IPS-20b (cell line): ENCODE measurements around the gene SURF2.
"Not testable (repeated sequence)": the region's sequence is repeated elsewhere in the genome, so short reads cannot be mapped to it uniquely, and the experiment has no call there.

Source experiments
- H3K27ac ChIP-seq: one replicate; pipeline ENCODE4 v1.5.1; 2013; ENCODE audit warnings: low read length
- H3K27me3 ChIP-seq: 2 replicates; pipeline ENCODE4 v1.6.1; 2013; ENCODE audit warnings: mild to moderate bottlenecking, low read length, inconsistent platforms; ENCODE audit not compliant: insufficient read depth
- H3K36me3 ChIP-seq: 2 replicates; pipeline ENCODE4 v1.6.1; 2013; ENCODE audit warnings: low read depth, mild to moderate bottlenecking, inconsistent platforms, low read length, moderate library complexity; ENCODE audit not compliant: insufficient read depth
- H3K4me1 ChIP-seq: 2 replicates; pipeline ENCODE4 v1.6.1; 2013; ENCODE audit warnings: mild to moderate bottlenecking, control low read depth, inconsistent platforms, low read length, moderate library complexity; ENCODE audit not compliant: insufficient read depth
- H3K4me3 ChIP-seq: 2 replicates; pipeline ENCODE4 v1.5.1; 2013; ENCODE audit warnings: mild to moderate bottlenecking, low read length, inconsistent platforms
- H3K9ac ChIP-seq: 2 replicates; pipeline ENCODE4 v1.6.1; 2013; ENCODE audit warnings: low read depth, mild to moderate bottlenecking, inconsistent platforms, low read length, moderate library complexity
- H3K9me3 ChIP-seq: 2 replicates; pipeline ENCODE4 v1.6.1; 2013; ENCODE audit warnings: mild to moderate bottlenecking, low read depth, low read length, inconsistent platforms; ENCODE audit not compliant: insufficient read depth

SURF2 gene

DNA sequence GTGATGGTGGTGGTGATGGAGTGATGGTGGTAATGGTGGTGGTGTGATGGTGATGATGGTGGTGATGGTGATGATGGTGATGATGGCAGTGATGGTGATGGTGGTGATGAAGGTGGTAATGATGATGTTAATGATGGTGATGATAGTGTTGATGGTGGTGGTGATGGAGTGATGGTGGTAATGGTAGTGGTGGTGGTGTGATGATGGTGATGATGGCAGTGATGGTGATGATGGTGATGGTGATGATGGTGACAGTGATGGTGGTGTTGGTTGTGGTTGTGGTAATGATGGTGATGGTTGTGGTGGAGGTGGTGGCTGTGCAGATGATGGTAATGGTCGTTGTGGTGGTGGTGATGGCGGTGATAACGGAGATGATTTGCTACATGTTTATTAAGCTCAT lies 27.1 kb downstream of the SURF2 start:
- H3K27me3 ChIP-seq = no peaks in the 10 kb centered on the region
- H3K27ac ChIP-seq = no peak overlapping the region
- H3K4me3 ChIP-seq = no peak overlapping the region
- H3K4me1 ChIP-seq = no peaks in the 10 kb centered on the region
- H3K36me3 ChIP-seq = no peaks in the 10 kb centered on the region
- no peaks in the 10 kb centered on the region for H3K9me3 ChIP-seq
- H3K9ac ChIP-seq = no peak overlapping the region

DNA sequence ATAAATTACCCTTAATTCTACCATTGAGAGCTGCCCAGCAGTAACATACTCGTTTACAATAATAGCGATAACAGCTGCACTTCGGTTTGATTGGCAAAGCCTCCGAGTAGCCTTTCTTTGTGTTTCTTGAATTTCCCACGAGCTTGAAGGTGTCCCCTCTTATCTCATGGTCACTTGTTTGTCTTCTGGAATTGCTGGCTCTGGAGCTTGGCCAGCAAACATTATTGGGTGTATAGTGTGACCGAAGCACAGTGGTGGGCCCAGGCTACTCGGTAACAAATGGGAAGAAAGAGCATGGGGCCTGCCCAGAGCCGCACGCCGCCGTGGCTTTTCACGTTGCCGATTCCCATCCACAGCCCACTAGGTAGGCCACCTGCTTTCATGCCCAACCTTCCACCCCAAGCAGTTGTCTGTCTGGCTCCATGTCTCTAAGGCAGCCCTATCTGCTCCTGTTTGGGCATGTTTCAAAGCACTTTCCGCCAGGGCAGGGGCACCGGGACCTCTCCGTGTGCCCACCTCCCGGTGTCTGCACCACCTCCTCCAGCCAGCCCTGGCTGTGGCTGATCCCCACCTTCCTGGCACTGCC lies 28.5 kb downstream of the SURF2 start:
- H3K27ac ChIP-seq = no peak overlapping the region
- no peak overlapping the region for H3K9ac ChIP-seq
- no peaks in the 10 kb centered on the region for H3K36me3 ChIP-seq

DNA sequence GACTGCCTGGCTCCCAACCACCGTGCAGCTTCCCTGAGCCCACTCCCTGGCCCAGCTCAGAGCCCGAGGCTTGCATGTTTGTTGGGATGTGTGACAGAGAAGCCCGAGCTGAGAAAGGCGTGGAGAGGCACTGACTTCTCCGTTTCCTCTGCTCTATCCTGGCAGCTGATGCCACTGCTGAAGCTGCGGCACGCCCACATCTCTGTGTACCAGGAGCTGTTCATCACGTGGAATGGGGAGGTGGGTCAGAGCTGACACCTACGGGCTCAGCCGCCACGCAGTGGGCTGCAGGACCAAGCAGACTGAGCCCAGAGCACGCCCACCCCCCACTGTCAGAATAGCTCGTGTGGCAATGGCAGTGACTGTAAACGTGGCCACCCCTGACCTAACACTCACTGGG lies 29.1 kb downstream of the SURF2 start:
- Histone ChIP-seq H3K27me3 (no peaks in the 10 kb centered on the region), H3K9ac (no peak overlapping the region), H3K36me3 (no peaks in the 10 kb centered on the region), H3K27ac (no peak overlapping the region), H3K4me3 (no peak overlapping the region), H3K9me3 (no peaks in the 10 kb centered on the region), H3K4me1 (no peaks in the 10 kb centered on the region)

More for the DNA sequence above, 28.5 kb downstream of the SURF2 start:
- Histone ChIP-seq H3K27me3 (no peaks in the 10 kb centered on the region), H3K4me1 (no peaks in the 10 kb centered on the region), H3K4me3 (no peak overlapping the region), H3K9me3 (no peaks in the 10 kb centered on the region)

DNA sequence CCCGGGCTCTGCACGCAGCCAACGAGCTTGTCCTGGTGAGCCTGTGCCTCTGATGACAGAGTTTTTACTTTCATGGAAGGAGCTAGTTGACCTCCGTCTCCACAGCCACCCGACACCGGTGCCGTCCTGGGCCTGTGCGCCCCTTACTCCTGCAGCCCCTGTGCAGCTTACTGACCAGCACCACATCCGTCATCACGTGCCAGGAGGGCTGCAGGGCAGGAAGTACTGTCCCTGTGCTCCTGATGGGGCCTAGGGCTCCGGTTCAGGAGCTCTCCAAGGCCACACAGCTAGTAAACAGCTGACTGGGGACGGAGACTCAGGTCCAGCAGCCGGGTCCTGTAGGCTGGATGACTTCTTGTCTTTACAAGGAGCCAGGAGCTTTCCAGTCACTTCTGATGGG lies 30.0 kb downstream of the SURF2 start:
- Histone ChIP-seq H3K27me3 (no peaks in the 10 kb centered on the region), H3K4me1 (no peaks in the 10 kb centered on the region), H3K27ac (no peak overlapping the region), H3K9me3 (no peaks in the 10 kb centered on the region), H3K9ac (no peak overlapping the region), H3K4me3 (no peak overlapping the region), H3K36me3 (no peaks in the 10 kb centered on the region)

DNA sequence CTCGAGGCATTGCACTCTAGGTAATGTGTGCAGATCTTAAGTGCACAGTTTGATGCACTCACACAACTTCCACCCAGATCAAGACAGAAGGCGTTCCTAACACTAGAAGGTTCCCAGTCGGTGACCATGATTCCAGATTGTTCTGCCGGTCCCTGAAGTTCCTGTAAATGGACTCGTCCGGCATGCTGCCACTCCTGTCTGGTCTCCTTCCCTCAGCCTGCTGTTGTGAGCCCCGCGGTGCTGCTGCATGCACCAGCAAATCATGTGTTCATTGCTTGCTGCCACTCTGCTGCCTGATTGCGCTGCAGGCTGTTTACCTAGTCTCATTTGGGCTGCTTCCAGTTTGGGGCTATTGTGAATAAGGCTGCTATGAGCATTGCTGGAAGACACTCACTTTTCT lies 31.3 kb downstream of the SURF2 start:
- H3K9me3 ChIP-seq = no peaks in the 10 kb centered on the region
- H3K27me3 ChIP-seq = no peaks in the 10 kb centered on the region
- H3K27ac ChIP-seq = no peak overlapping the region
- H3K9ac ChIP-seq = no peak overlapping the region
- H3K36me3 ChIP-seq = no peaks in the 10 kb centered on the region
- H3K4me3 ChIP-seq = no peak overlapping the region
- no peaks in the 10 kb centered on the region for H3K4me1 ChIP-seq

DNA sequence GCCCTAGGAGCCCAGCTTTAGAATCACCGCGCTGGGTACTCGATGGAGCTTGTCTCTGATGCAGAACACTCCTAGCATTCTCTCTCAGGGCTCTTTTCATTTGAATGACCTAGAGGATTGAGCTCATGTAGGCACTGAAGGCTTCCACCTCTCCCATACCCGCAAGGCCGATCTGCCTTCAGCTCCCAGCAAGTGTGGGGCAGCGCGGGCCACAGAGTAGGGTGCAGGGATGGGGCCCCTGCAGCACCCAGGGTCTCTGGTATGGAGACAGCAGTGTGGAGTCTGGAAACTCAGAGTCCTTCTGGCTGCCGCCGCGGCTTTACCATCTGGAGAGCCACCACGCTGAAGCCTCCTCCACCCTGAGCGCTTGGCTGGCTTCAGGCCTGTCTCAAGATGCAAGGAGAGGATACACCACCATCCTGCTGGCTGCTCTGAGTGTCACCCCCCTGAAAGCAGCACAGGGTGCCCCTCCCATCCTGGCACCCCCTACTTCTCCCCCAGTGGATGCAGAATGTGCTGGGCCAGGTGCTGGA lies 32.7 kb downstream of the SURF2 start:
- no peak overlapping the region for H3K27ac ChIP-seq
- no peaks in the 10 kb centered on the region for H3K9me3 ChIP-seq
- H3K36me3 ChIP-seq = no peaks in the 10 kb centered on the region
- H3K4me1 ChIP-seq = no peaks in the 10 kb centered on the region
- no peak overlapping the region for H3K4me3 ChIP-seq
- H3K27me3 ChIP-seq = no peaks in the 10 kb centered on the region
- H3K9ac ChIP-seq = no peak overlapping the region

DNA sequence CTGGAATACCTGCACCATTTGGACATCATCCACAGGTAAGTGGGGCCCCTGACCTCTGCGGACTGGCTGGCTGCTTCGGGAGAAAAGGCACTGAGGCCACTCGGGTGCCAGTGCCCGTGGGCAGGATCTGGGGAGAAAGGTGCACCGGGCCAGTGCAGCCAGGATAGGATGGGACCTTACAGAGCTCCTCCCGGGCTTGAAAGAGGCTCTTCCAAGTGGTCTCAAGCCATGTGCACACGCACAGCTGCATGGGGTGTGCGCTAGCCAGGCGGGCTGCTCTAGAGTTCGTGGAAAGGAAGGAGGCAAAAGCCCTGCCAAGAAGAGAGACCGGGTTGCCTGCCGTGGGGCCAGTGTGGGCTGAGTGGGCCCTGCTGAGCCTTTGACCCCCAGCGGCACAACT lies 33.2 kb downstream of the SURF2 start:
- Histone ChIP-seq H3K4me1 (no peaks in the 10 kb centered on the region), H3K4me3 (no peak overlapping the region), H3K9me3 (no peaks in the 10 kb centered on the region), H3K27ac (no peak overlapping the region), H3K36me3 (no peaks in the 10 kb centered on the region), H3K27me3 (no peaks in the 10 kb centered on the region), H3K9ac (no peak overlapping the region)

DNA sequence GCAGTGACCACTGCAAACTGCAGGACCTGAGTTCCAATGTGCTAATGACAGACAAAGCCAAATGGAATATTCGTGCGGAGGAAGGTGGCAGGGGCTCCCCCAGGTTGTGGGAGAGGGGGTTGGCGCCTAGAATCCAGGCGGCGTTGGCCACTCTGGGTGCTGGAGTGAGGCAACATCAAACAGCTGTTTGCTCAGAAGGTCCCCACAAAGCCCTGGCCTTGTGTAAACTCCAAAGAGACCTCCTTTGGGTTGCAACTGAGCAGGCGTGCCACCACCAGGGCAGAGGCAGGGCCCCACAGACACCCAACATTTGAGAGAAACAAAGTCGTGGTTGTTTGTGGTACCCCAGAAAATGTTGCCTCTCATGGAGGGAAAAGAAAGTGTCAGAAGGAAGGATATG lies 34.4 kb downstream of the SURF2 start:
- no peak overlapping the region for H3K4me3 ChIP-seq
- H3K9me3 ChIP-seq = no peaks in the 10 kb centered on the region
- H3K9ac ChIP-seq = no peak overlapping the region
- no peak overlapping the region for H3K27ac ChIP-seq
- H3K4me1 ChIP-seq = no peaks in the 10 kb centered on the region
- H3K36me3 ChIP-seq = no peaks in the 10 kb centered on the region
- no peaks in the 10 kb centered on the region; the same call in 1 of the 2 replicates for H3K27me3 ChIP-seq

DNA sequence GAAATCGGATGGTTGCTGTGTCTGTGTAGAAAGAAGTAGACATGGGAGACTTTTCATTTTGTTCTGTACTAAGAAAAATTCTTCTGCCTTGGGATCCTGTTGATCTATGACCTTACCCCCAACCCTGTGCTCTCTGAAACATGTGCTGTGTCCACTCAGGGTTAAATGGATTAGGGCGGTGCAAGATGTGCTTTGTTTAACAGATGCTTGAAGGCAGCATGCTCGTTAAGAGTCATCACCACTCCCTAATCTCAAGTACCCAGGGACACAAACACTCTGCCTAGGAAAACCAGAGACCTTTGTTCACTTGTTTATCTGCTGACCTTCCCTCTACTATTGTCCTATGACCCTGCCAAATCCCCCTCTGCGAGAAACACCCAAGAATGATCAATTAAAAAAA lies 35.1 kb downstream of the SURF2 start:
- H3K4me1 ChIP-seq, H3K27me3 ChIP-seq, H3K36me3 ChIP-seq, H3K9ac ChIP-seq, H3K9me3 ChIP-seq, H3K4me3 ChIP-seq, H3K27ac ChIP-seq: not testable (repeated sequence)

DNA sequence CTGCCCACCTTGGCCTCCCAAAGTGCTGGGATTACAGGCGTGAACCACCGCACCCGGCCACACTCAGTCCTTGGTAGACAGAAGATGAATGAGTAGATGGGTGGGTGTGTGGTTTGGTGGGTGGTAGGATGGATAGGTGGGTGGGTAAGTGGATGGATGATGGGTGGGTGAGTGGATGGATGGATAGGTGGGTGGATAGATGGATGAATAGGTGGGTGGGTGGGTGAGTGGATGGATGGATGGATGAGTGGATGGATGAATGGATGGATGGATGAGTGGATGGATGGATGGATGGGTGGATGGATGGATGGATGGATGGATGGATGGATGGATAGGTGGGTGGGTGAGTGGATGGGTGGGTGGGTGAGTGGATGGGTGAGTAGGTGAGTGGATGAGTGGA lies 36.0 kb downstream of the SURF2 start:
- H3K4me1 ChIP-seq, H3K27ac ChIP-seq, H3K9me3 ChIP-seq, H3K4me3 ChIP-seq, H3K27me3 ChIP-seq, H3K9ac ChIP-seq, H3K36me3 ChIP-seq: not testable (repeated sequence)

DNA sequence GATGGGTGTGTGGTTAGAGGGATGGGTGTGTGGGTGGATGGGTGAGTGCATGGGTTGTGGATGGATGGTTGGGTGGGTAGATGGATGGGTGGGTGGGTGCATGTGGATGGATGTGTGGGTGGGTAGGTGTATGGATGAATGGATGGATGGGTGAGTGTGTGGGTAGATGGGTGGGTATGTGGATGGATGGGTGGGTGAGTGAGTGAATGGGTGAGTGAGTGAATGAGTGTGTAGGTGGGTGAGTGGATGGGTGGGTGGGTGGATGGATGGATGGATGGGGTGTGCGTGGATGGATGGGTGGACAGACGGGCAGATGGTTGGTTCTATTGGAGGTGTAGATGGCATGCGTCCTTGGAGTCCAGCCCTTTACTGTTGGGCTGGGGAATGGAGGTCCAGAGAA lies 37.0 kb downstream of the SURF2 start:
- Histone ChIP-seq H3K27me3 (peaks cover 6% of the 10 kb centered on the region; the same call in 1 of the 2 replicates), H3K27ac (no peak overlapping the region), H3K4me1 (no peaks in the 10 kb centered on the region), H3K9ac (no peak overlapping the region), H3K36me3 (no peaks in the 10 kb centered on the region), H3K4me3 (no peak overlapping the region), H3K9me3 (no peaks in the 10 kb centered on the region)

DNA sequence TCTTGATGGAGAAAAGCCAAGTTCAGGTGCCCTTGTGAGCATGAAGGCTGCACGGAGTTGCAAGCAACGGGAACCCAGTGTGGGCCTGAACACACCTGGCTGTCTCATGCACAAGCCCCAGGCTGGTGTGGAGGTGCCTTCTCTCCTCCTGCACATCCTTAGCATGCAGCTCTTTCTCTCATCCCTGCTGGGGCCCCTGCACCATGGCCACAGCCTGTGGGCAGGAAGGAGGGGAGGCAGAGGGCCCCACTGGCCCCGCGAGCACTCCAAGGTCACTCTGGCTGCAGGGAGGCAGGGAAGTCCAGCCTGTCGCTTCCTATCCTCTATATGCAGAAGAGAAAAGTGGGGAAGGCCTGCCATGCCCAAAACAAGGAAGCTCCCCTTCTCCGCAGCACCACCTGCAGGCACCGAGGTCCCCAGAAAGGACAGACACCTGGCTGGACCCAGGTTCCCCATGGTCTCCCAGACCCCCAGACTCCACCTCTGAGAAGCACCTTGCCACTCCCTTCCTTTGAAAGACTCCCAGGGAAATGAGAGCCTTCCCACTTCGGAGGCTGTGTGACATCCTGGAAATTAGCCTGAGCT lies 38.4 kb downstream of the SURF2 start:
- Histone ChIP-seq H3K27ac (no peak overlapping the region), H3K9me3 (no peaks in the 10 kb centered on the region), H3K9ac (no peak overlapping the region), H3K4me1 (no peaks in the 10 kb centered on the region), H3K36me3 (no peaks in the 10 kb centered on the region), H3K27me3 (peaks cover 6% of the 10 kb centered on the region; the same call in 1 of the 2 replicates), H3K4me3 (no peak overlapping the region)
